Stimulated activated naive CD8-positive, alpha-beta T cell treated with anti-CD3 and anti-CD28 coated beads, Interleukin-15, Interleukin-2, amounts not matched to agents 100 ng/mL and 50 ng/mL, for 24 hours (primary cell): ENCODE results near the gene SCYGR1.
A peak's percentile ranks its signal among the peaks of the same experiment; 100 is the strongest.
"Not testable (repeated sequence)": the region's sequence is repeated elsewhere in the genome, so short reads cannot be mapped to it uniquely, and the experiment has no call there.

Experiments used
- H3K27ac Mint-ChIP-seq: one replicate; pipeline ENCODE4 v1.8.0; 2021; ENCODE audit warnings: mild to moderate bottlenecking, mixed read lengths
- H3K27me3 Mint-ChIP-seq: one replicate; pipeline ENCODE4 v1.8.0; 2021; ENCODE audit warnings: mixed read lengths
- H3K36me3 Mint-ChIP-seq: one replicate; pipeline ENCODE4 v1.8.0; 2021; ENCODE audit warnings: low read depth, mixed read lengths
- H3K4me1 Mint-ChIP-seq: one replicate; pipeline ENCODE4 v1.8.0; 2021; ENCODE audit warnings: low read depth, mixed read lengths
- H3K4me3 Mint-ChIP-seq: one replicate; pipeline ENCODE4 v1.8.0; 2021; ENCODE audit warnings: mild to moderate bottlenecking, mixed read lengths
- H3K9me3 Mint-ChIP-seq: one replicate; pipeline ENCODE4 v1.8.0; 2021; ENCODE audit warnings: mixed read lengths

SCYGR1 gene

DNA sequence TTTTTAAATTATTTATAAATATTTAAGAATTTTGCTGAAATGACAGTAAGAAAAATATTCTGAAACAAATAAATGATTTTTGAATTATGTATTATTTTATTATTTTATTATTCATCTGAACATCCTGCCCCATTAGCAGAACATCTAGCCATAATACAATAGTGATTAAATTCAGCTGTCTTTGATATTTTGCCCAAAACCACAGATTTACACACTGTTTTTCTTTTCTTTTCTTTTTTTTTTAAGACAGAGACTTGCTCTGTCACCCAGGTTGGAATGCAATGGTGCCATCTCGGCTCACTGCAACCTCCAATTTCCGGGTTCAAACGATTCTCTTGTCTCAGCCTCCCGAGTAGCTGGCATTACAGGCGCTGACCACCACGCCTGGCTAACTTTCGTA, 1.9 kb upstream of the SCYGR1 start:
- Mint-ChIP-seq H3K36me3 (no peaks in the 10 kb centered on the region), H3K27ac (no peak overlapping the region), H3K27me3 (no peaks in the 10 kb centered on the region), H3K4me3 (no peak overlapping the region), H3K9me3 (no peaks in the 10 kb centered on the region), H3K4me1 (peaks cover 27% of the 10 kb centered on the region)

- H3K27me3 Mint-ChIP-seq, result no peaks in the 10 kb centered on the region
- no peaks in the 10 kb centered on the region for H3K36me3 Mint-ChIP-seq
- H3K9me3 Mint-ChIP-seq, result no peaks in the 10 kb centered on the region
- H3K4me1 Mint-ChIP-seq, result peaks cover 27% of the 10 kb centered on the region
- H3K27ac Mint-ChIP-seq, result no peak overlapping the region
- H3K4me3 Mint-ChIP-seq, result no peak overlapping the region
These were observed 1.5 kb upstream of the SCYGR1 start for GRCh38 chr2:227389231-227389630.

DNA sequence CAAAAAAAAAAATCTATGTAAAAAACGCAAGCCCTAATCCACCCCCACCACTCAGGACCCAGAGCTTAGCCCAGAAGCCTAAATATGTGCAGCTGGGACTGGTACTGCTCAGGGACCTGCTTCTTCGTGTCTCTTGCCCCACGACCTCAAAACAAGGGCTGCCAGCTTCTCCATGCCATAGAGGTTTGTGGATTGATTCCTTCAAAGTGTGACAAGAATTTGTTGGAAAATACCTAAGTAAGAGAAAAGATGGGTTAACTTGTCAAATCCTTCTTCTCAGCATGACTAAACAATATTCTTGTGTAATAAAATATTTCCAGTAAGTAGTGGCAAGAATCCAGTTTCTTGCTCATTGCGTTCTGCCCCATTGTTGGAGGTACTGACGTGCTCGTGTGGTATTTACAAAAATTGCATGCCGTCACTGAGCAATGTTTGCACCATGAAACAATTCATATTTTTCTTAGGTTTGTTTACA, 825 bp upstream of the SCYGR1 start:
- Mint-ChIP-seq H3K36me3 (no peaks in the 10 kb centered on the region), H3K4me1 (peaks cover 27% of the 10 kb centered on the region), H3K27me3 (peaks cover 3% of the 10 kb centered on the region), H3K4me3 (no peak overlapping the region), H3K27ac (no peak overlapping the region), H3K9me3 (no peaks in the 10 kb centered on the region)

DNA sequence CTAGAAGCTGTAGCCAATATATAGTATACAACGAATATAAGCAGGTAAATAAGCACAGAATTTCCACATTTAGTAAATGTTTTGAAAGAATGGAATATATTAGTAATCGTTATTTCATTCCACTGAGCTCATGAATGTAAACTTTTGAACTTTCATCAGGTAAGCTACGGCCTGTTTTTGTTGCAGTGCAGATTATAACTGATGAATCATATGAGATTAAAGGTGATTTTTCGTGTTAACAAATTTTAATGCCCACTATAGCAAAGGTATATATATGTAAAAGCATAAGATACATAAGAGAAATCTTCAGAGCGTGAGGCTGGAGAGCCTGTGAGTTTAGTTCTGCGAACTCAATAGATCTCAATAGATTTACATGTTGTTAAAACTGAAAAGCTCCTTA, 1.1 kb downstream of the SCYGR1 start:
- peaks cover 4% of the 10 kb centered on the region for H3K27me3 Mint-ChIP-seq
- H3K4me3 Mint-ChIP-seq, result no peak overlapping the region
- H3K9me3 Mint-ChIP-seq, result peaks cover 8% of the 10 kb centered on the region
- H3K4me1 Mint-ChIP-seq, result peaks cover 38% of the 10 kb centered on the region
- no peak overlapping the region for H3K27ac Mint-ChIP-seq
- H3K36me3 Mint-ChIP-seq, result peaks cover 4% of the 10 kb centered on the region

GRCh38 chr2:227383686-227384085, 4.1 kb downstream of the SCYGR1 start:
- Mint-ChIP-seq H3K4me3 (no peak overlapping the region), H3K36me3 (peaks cover 4% of the 10 kb centered on the region), H3K4me1 (peaks cover 40% of the 10 kb centered on the region), H3K27ac (no peak overlapping the region), H3K9me3 (peaks cover 11% of the 10 kb centered on the region), H3K27me3 (peaks cover 4% of the 10 kb centered on the region)

DNA sequence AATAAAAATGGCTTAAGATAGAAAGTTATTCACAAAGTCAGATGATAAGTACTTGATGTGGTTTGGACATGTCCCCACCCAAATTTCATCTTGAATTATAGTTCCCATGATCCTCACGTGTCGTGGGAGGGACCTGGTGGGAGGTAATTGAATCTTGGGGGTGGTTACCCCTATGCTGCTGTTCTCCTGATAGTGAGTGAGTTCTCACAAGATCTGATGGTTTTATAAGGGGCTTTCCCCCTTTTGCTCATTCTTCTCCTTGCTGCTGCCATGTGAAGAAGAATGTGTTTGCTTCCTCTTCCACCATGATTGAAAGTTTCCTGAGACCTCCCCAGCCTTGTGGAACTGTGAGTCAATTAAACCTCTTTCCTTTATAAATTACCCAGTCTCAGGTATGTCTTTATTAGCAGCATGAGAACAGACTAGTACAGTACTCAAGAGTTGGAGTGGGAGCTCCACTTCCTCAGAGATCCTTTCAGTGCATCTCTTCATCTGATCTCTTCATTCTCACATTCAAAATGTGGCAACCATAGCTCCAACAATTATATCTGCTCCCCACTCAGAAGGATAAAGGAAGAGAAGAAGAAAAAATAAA, 5.4 kb downstream of the SCYGR1 start:
- peaks cover 33% of the 10 kb centered on the region for H3K4me1 Mint-ChIP-seq
- H3K4me3 Mint-ChIP-seq, H3K27me3 Mint-ChIP-seq, H3K36me3 Mint-ChIP-seq: not testable (repeated sequence)
- peaks cover 11% of the 10 kb centered on the region for H3K9me3 Mint-ChIP-seq
- peak overlapping the region; percentile 59 for H3K27ac Mint-ChIP-seq

DNA sequence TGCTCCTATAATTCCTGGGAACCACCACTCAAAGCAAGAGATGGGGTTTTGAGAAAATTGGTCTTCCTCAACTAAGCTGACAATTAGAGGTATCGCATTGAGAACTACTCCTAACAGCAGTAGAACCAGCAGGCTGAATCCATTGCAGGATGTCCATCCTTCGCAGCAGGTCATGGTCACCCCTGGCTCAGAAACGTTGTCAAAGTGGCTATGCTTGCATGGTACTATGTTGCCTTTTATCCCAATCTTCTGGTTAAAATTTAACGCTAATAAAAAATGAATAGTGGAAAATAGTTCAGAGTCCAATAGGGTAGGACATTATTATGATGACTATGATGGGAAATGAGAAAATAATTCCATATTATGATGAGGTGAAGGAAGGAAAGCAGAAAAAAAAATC, 8.7 kb downstream of the SCYGR1 start, which contains the start of gene TM4SF20:
Gene TM4SF20 (minus strand): TSS at position 212 of the 400 bp plus-strand sequence. CDS start 38 bp downstream, at position 174.
- peaks cover 21% of the 10 kb centered on the region for H3K4me1 Mint-ChIP-seq
- peaks cover 4% of the 10 kb centered on the region for H3K36me3 Mint-ChIP-seq
- H3K9me3 Mint-ChIP-seq, result peaks cover 11% of the 10 kb centered on the region
- H3K4me3 Mint-ChIP-seq, result no peak within 1 kb of the TSS
- H3K27me3 Mint-ChIP-seq, result peaks cover 4% of the 10 kb centered on the region
- H3K27ac Mint-ChIP-seq, result no peak within 1 kb of the TSS

GRCh38 chr2:227378371-227378782, 9.4 kb downstream of the SCYGR1 start:
- Mint-ChIP-seq H3K27me3 (no peaks in the 10 kb centered on the region), H3K4me1 (peaks cover 28% of the 10 kb centered on the region), H3K27ac (no peak overlapping the region), H3K36me3 (peaks cover 4% of the 10 kb centered on the region), H3K4me3 (no peak overlapping the region), H3K9me3 (peaks cover 11% of the 10 kb centered on the region)

DNA sequence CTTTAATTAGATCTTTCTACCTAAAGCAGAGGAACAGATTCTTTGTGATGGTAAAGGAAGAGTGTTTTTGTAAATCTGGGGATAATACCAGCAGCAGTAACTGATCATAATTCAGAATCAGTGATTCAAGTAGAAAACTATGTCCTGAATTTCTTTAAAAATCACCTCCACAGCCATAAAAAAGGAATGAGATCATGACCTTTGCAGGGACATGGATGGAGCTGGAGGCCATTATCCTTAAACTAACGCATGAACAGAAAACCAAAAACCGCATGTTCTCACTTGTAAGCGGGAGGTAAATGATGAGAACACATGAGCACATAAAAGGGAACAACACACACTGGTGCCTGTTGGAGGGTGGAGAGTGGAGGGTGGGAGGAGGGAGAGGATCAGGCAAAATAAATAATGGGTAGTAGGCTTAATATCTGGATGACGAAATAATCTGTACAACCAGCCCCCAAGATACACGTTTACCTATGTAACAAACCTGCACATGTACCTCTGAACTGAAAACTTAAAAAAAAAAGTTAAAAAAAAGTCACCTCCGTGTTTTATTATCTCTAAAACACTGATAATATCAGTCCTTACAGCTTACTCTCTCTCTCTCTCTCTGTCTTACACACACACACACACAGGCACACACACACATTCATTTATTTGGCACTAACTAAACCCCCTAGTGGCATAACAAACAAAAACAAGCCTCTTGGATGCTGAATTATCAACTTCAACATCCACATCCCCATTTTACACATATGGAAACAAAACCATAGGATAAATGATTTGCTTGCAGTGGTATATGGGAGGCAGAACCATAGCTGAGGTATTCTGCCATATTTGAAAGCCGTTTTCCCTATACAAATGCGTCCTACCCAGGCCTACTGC, 10.0 kb downstream of the SCYGR1 start:
- Mint-ChIP-seq H3K36me3 (peaks cover 3% of the 10 kb centered on the region), H3K9me3 (peaks cover 10% of the 10 kb centered on the region), H3K4me3 (no peak overlapping the region), H3K27ac (no peak overlapping the region), H3K27me3 (no peaks in the 10 kb centered on the region), H3K4me1 (peaks cover 32% of the 10 kb centered on the region)

- H3K27ac Mint-ChIP-seq, result no peak overlapping the region
- peaks cover 23% of the 10 kb centered on the region for H3K4me1 Mint-ChIP-seq
- H3K4me3 Mint-ChIP-seq, result no peak overlapping the region
- H3K36me3 Mint-ChIP-seq, result no peaks in the 10 kb centered on the region
- H3K27me3 Mint-ChIP-seq, result no peaks in the 10 kb centered on the region
- peaks cover 4% of the 10 kb centered on the region for H3K9me3 Mint-ChIP-seq
These were observed 10.9 kb downstream of the SCYGR1 start for GRCh38 chr2:227376656-227377396.

DNA sequence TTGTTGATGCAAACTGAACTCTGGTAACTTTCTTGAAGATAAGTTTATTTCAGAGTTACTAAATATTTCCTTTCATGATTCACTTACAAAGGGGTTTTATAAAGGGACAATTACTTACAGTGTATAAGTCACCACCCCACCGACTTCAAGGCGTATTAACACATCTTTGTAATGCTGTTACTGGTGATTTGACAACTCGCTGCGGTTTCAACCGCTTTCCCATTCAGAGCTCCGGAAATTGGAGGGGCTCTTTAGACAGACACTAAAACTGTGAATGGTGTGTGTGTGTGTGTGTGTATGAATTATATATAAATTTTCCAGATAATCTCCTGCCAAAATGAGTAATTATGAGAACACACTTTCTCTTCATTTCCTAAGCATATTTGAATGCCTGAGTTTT, 13.6 kb downstream of the SCYGR1 start:
- H3K9me3 Mint-ChIP-seq, result no peaks in the 10 kb centered on the region
- H3K4me3 Mint-ChIP-seq, result no peak overlapping the region
- H3K36me3 Mint-ChIP-seq, result no peaks in the 10 kb centered on the region
- H3K27me3 Mint-ChIP-seq, result no peaks in the 10 kb centered on the region
- H3K27ac Mint-ChIP-seq, result peak overlapping the region; percentile 85
- H3K4me1 Mint-ChIP-seq, result peaks cover 24% of the 10 kb centered on the region

- Mint-ChIP-seq H3K27me3 (no peaks in the 10 kb centered on the region), H3K4me1 (peaks cover 29% of the 10 kb centered on the region), H3K36me3 (no peaks in the 10 kb centered on the region)
These were observed 14.4 kb downstream of the SCYGR1 start for GRCh38 chr2:227373389-227373788.

GRCh38 chr2:227370791-227371312, 16.9 kb downstream of the SCYGR1 start:
- Mint-ChIP-seq H3K4me1 (peaks cover 33% of the 10 kb centered on the region), H3K27ac (no peak overlapping the region), H3K9me3 (no peaks in the 10 kb centered on the region), H3K36me3 (no peaks in the 10 kb centered on the region), H3K4me3 (no peak overlapping the region), H3K27me3 (no peaks in the 10 kb centered on the region)

More at GRCh38 chr2:227373389-227373788, 14.4 kb downstream of the SCYGR1 start:
- no peak overlapping the region for H3K4me3 Mint-ChIP-seq
- peak overlapping the region; percentile 28 for H3K27ac Mint-ChIP-seq
- H3K9me3 Mint-ChIP-seq, result no peaks in the 10 kb centered on the region

GRCh38 chr2:227370092-227370491, 17.7 kb downstream of the SCYGR1 start:
- H3K36me3 Mint-ChIP-seq, result no peaks in the 10 kb centered on the region
- H3K9me3 Mint-ChIP-seq, result no peaks in the 10 kb centered on the region
- H3K4me1 Mint-ChIP-seq, result peaks cover 33% of the 10 kb centered on the region
- no peaks in the 10 kb centered on the region for H3K27me3 Mint-ChIP-seq
- H3K4me3 Mint-ChIP-seq, result no peak overlapping the region
- no peak overlapping the region for H3K27ac Mint-ChIP-seq

DNA sequence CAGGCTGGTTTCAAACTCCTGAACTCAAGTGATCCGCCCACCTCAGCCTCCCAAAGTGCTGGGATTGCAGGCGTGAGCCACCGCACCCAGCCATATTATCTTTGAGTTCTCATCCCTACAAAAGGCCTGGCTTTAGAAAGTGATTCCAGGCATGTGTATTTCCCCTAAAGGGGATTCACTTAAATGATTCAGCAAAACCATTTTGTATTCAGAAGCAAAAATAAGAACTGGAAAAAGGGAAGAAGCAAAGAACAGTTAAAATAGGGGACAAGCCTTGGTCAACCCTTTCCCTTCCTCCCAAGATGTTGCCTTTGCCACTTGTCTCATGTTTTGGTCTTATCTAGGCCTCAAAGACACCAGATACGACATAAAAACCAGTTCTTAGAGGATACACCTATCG, 19.2 kb downstream of the SCYGR1 start:
- H3K27ac Mint-ChIP-seq, result no peak overlapping the region
- no peaks in the 10 kb centered on the region for H3K9me3 Mint-ChIP-seq
- peaks cover 22% of the 10 kb centered on the region for H3K4me1 Mint-ChIP-seq
- no peak overlapping the region for H3K4me3 Mint-ChIP-seq
- H3K36me3 Mint-ChIP-seq, result no peaks in the 10 kb centered on the region
- no peaks in the 10 kb centered on the region for H3K27me3 Mint-ChIP-seq
